Cardiac muscle cell (in vitro differentiated cells and primary cell): ENCODE data around the gene RPS6KC1. TPM values are rescaled to one million over a fixed set of nuclear protein-coding genes. Genes with fewer than 3 reads are reported as not detected.

Source experiments
- DNase-seq, 2 donors: peaks; one replicate each; pipeline versions ENCODE4 v3.0.0 to v3.0.0-alpha.2; 2010 to 2017; ENCODE audit warnings: low read depth in 1 of 2, low spot score in 1 of 2
- H3K27ac ChIP-seq: fragments of 200-600 bp; sonication (generic); 2 replicates; pipeline ENCODE4 v1.5.1; 2016
- H3K27me3 ChIP-seq: fragments of 200-600 bp; sonication (generic); 2 replicates; pipeline ENCODE4 v1.6.0; 2016; ENCODE audit warnings: control low read depth
- H3K36me3 ChIP-seq: fragments of 200-600 bp; sonication (generic); 2 replicates; pipeline ENCODE4 v1.5.1; 2016; ENCODE audit warnings: control low read depth
- H3K4me1 ChIP-seq: fragments of 200-600 bp; sonication (generic); 2 replicates; pipeline ENCODE4 v1.8.1; 2017; ENCODE audit warnings: low read depth, mild to moderate bottlenecking, mixed run types
- H3K4me3 ChIP-seq: fragments of 200-600 bp; sonication (generic); 2 replicates; pipeline ENCODE4 v1.5.1; 2016; ENCODE audit warnings: mild to moderate bottlenecking
- H3K9me3 ChIP-seq: fragments of 200-600 bp; sonication (generic); 2 replicates; pipeline ENCODE4 v1.5.1; 2017; ENCODE audit warnings: low read depth, mild to moderate bottlenecking, control low read depth
- CTCF ChIP-seq: IDR thresholded peaks from 2 replicates; pipeline ENCODE4 v1.5.1; 2012; ENCODE audit warnings: low read depth, mild to moderate bottlenecking, low read length
- polyA plus RNA-seq: library from polyadenylated mRNA; unstranded; fragments of >200 nt; fragmentation: Nextera tagmentation; extraction: Ambion mirVana; gene quantifications from 2 replicates; pipeline ENCODE4 v1.2.1, GENCODE V29; 2016
- total RNA-seq: library from RNA; depleted of rRNA; stranded (reverse); fragments of >200 nt; gene quantifications from 2 replicates; pipeline ENCODE4 v1.2.3, GENCODE V29; 2016

Gene RPS6KC1
- total and polyA plus RNA-seq, 2 experiments from 2014 or later: 12.5 to 17.9 TPM

- H3K27ac ChIP-seq: no peak overlapping the region
- TF ChIP-seq CTCF: no peak
- DNase-seq: no peak
- no peaks in the 10 kb centered on the region for H3K36me3 ChIP-seq
- peaks cover 22% of the 10 kb centered on the region for H3K4me1 ChIP-seq
- H3K4me3 ChIP-seq: no peak overlapping the region
- no peaks in the 10 kb centered on the region for H3K27me3 ChIP-seq
- no peaks in the 10 kb centered on the region for H3K9me3 ChIP-seq
Measured at GRCh38 chr1:213281640-213282301, 230.7 kb downstream of the RPS6KC1 start.

GRCh38 chr1:213284626-213285025 lies 233.6 kb downstream of the RPS6KC1 start:
- no peak overlapping the region for H3K4me3 ChIP-seq
- H3K4me1 ChIP-seq: peaks cover 22% of the 10 kb centered on the region
- H3K9me3 ChIP-seq: no peaks in the 10 kb centered on the region
- H3K27ac ChIP-seq: no peak overlapping the region
- TF ChIP-seq CTCF: no peak
- no peaks in the 10 kb centered on the region for H3K27me3 ChIP-seq
- peak in 1 of 2 donors; percentile 10 for DNase-seq
- no peaks in the 10 kb centered on the region for H3K36me3 ChIP-seq

GRCh38 chr1:213286235-213286634 lies 235.2 kb downstream of the RPS6KC1 start:
- Histone ChIP-seq H3K9me3 (no peaks in the 10 kb centered on the region), H3K27me3 (no peaks in the 10 kb centered on the region), H3K4me1 (peaks cover 16% of the 10 kb centered on the region), H3K36me3 (no peaks in the 10 kb centered on the region), H3K4me3 (no peak overlapping the region), H3K27ac (no peak overlapping the region)
- DNase-seq: no peak
- peak; percentile 27 for TF ChIP-seq CTCF

- Histone ChIP-seq H3K27me3 (no peaks in the 10 kb centered on the region), H3K4me3 (no peak overlapping the region), H3K9me3 (no peaks in the 10 kb centered on the region), H3K27ac (no peak overlapping the region), H3K36me3 (no peaks in the 10 kb centered on the region), H3K4me1 (peaks cover 7% of the 10 kb centered on the region)
- DNase-seq: no peak
- TF ChIP-seq CTCF: no peak
Measured at GRCh38 chr1:213287987-213288386, 236.9 kb downstream of the RPS6KC1 start.

- TF ChIP-seq CTCF: no peak
- H3K4me3 ChIP-seq: no peak overlapping the region
- no peak overlapping the region for H3K27ac ChIP-seq
- no peaks in the 10 kb centered on the region for H3K4me1 ChIP-seq
- no peaks in the 10 kb centered on the region for H3K36me3 ChIP-seq
- no peak for DNase-seq
- H3K27me3 ChIP-seq: no peaks in the 10 kb centered on the region
- no peaks in the 10 kb centered on the region for H3K9me3 ChIP-seq
Measured at GRCh38 chr1:213291526-213291925, 240.5 kb downstream of the RPS6KC1 start.
